Transverse colon (tissue), 3 donors: ENCODE data around the gene LCORL.

Experiments used
- CTCF ChIP-seq, 5 experiments: fragments of 200-600 bp in 3 of 5; fragments of 450-650 bp in 2 of 5; sonication (generic) in 3 of 5; IDR thresholded peaks; 1 replicate in 2 of 5; 2 replicates in 3 of 5; pipeline ENCODE4 v1.5.1; 2016 to 2017; ENCODE audit warnings: antibody characterized with exemption in 5 of 5, inconsistent platforms in 3 of 5, mild to moderate bottlenecking in 2 of 5, moderate library complexity in 1 of 5
- EP300 ChIP-seq: sonication (generic); formaldehyde crosslinking; IDR thresholded peaks from one replicate; pipeline ENCODE4 v1.6.1; 2017; ENCODE audit warnings: antibody characterized with exemption, low read depth
- POLR2A ChIP-seq: fragments of 450-650 bp; IDR thresholded peaks from one replicate; pipeline ENCODE4 v1.6.1; 2016; ENCODE audit warnings: antibody characterized with exemption, mild to moderate bottlenecking, moderate library complexity

- TF ChIP-seq EP300 (no peak), CTCF (IDR thresholded peaks at IDR 0.05) (no peak), POLR2A (no peak)
These were observed 29.7 kb upstream of the LCORL start for GRCh38 chr4:18051281-18051680.
